Neutrophil (primary cell): ENCODE data around the gene TEX101.
"Not testable (repeated sequence)": the region's sequence is repeated elsewhere in the genome, so short reads cannot be mapped to it uniquely, and the experiment has no call there.

Experiments
- H3K27ac ChIP-seq: fragments of 200-600 bp; sonication (generic); 2 replicates; pipeline ENCODE4 v1.5.1; 2016; ENCODE audit warnings: mild to moderate bottlenecking, moderate library complexity
- H3K27me3 ChIP-seq: fragments of 200-600 bp; sonication (generic); 2 replicates; pipeline ENCODE4 v1.6.0; 2016; ENCODE audit warnings: mild to moderate bottlenecking
- H3K36me3 ChIP-seq: fragments of 200-600 bp; sonication (generic); 2 replicates; pipeline ENCODE4 v1.5.1; 2017
- H3K4me1 ChIP-seq, 2 experiments: fragments of 200-600 bp in 1 of 2; sonication (generic) in 1 of 2; 1 replicate in 1 of 2; 2 replicates in 1 of 2; pipeline versions ENCODE4 v1.5.1 to v1.6.1; 2013 to 2016; ENCODE audit warnings: low read depth in 1 of 2, low read length in 1 of 2, mild to moderate bottlenecking in 1 of 2, moderate library complexity in 1 of 2; ENCODE audit not compliant: control insufficient read depth in 1 of 2, insufficient read depth in 1 of 2
- H3K4me3 ChIP-seq, 2 experiments: fragments of 200-600 bp in 1 of 2; sonication (generic) in 1 of 2; 1 replicate in 1 of 2; 2 replicates in 1 of 2; pipeline ENCODE4 v1.5.1; 2013 to 2016; ENCODE audit warnings: low read depth in 1 of 2, low read length in 1 of 2, mild to moderate bottlenecking in 1 of 2, moderate library complexity in 1 of 2
- H3K9me3 ChIP-seq: fragments of 200-600 bp; sonication (generic); 2 replicates; pipeline ENCODE4 v1.5.1; 2016
- TF ChIP-seq, protein P1 (sequence below): fragments of 200-600 bp; sonication (generic); IDR thresholded peaks from 2 replicates; pipeline ENCODE4 v1.5.1; 2016; ENCODE audit warnings: antibody characterized with exemption

The TEX101 gene

DNA sequence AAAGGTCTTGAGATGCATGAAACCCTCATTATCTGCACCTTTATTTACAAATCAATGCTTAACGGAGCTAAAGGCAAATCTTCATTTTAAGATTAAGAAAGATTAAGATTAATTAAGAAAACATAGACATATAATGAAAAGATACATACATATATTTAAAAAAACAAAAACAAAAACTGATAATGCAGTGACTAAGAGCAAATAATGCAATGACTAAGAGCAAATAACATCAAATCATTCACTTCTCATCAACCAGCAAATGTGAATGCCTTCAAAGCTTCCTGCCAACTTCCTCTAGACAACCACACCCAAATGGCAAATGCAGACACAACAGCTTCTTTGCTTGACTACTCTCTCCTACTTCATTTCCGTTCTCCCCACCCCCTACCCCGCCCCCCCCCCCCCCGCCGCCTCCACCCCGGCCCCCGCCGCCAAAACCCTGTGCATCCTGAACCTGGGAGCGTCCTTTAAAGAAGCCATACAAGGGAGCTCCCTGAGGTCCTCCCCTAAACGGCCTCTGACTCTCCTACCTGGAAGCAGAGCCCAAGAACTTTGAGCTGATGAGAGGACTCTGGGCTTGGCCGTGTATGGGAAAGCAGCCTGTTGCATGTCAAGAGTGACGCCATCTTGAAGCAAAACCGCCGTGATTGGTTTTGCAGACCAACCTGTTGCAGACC, 24.5 kb downstream of the TEX101 start:
- Histone ChIP-seq H3K27me3 (peaks cover 3% of the 10 kb centered on the region), H3K4me1 (peaks cover 10 to 14% of the 10 kb centered on the region in 2 experiments), H3K36me3 (no peaks in the 10 kb centered on the region), H3K9me3 (no peaks in the 10 kb centered on the region), H3K27ac (no peak overlapping the region), H3K4me3 (no peak overlapping the region)
- TF ChIP-seq, protein P1, sequence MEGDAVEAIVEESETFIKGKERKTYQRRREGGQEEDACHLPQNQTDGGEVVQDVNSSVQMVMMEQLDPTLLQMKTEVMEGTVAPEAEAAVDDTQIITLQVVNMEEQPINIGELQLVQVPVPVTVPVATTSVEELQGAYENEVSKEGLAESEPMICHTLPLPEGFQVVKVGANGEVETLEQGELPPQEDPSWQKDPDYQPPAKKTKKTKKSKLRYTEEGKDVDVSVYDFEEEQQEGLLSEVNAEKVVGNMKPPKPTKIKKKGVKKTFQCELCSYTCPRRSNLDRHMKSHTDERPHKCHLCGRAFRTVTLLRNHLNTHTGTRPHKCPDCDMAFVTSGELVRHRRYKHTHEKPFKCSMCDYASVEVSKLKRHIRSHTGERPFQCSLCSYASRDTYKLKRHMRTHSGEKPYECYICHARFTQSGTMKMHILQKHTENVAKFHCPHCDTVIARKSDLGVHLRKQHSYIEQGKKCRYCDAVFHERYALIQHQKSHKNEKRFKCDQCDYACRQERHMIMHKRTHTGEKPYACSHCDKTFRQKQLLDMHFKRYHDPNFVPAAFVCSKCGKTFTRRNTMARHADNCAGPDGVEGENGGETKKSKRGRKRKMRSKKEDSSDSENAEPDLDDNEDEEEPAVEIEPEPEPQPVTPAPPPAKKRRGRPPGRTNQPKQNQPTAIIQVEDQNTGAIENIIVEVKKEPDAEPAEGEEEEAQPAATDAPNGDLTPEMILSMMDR = no peak

DNA sequence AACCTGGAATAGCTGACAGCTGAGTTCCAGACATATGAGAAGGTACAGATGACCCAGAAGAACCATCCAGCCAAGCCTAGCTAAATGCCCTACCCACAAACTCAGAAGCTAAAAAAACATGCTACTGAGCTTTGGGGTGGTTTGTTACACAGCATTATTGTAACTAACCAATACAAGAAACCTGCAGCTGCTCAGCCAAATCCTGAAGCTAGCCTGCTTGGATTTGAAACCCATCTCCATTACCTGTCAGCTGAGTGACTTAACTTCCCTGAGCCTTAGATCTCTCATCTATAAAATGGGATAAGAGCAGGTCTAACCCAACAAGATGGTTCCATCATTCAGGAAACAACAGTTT, 25.0 kb downstream of the TEX101 start:
- H3K27ac ChIP-seq = no peak overlapping the region
- no peak overlapping the region for H3K4me3 ChIP-seq
- H3K4me1 ChIP-seq = peaks cover 11 to 14% of the 10 kb centered on the region in 2 experiments
- peaks cover 3% of the 10 kb centered on the region for H3K27me3 ChIP-seq
- H3K36me3 ChIP-seq = no peaks in the 10 kb centered on the region
- TF ChIP-seq, protein P1 = no peak
- no peaks in the 10 kb centered on the region for H3K9me3 ChIP-seq

DNA sequence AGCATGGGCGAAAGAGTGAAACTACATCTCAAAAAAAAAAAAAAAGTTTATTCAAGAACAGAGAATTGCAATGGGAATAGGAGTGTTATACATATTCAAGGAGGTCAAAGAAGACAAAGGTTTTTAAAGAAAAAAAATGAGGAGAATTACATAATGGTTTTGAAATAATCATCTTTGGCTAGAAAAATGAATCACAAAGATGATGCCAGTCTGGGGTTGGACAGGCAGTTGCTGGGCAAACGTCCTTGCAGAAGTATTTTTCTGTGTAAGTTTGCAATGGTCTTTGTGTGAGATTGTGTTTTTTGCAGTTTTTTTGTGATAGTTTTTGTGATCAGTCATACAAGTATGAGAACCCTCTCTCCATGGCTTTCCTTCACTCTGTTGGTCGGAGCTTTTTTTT, 27.0 kb downstream of the TEX101 start:
- H3K27ac ChIP-seq = no peak overlapping the region
- H3K4me3 ChIP-seq = no peak overlapping the region
- peaks cover 3% of the 10 kb centered on the region for H3K27me3 ChIP-seq
- H3K36me3 ChIP-seq = no peaks in the 10 kb centered on the region
- peaks cover 17 to 24% of the 10 kb centered on the region in 2 experiments for H3K4me1 ChIP-seq
- H3K9me3 ChIP-seq = no peaks in the 10 kb centered on the region
- TF ChIP-seq, protein P1 = no peak

DNA sequence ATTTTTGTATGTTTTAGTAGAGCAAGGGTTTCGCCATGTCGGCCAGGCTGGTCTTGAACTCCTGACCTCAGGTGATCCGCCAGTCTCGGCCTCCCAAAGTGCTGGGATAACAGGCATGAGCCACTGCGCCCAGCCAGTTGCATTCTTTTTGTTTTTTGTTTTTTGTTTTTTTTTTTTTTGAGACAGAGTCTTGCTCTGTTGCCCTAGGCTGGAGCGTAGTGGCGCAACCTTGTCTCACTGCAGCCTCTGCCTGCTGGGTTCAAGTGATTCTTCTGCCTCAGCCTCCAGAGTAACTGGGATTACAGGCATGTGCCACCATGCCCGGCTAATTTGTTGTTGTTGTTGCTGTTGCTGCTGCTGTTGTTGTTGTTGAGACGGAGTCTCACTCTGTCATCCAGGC, 29.4 kb downstream of the TEX101 start:
- not testable (repeated sequence) for H3K4me3 ChIP-seq, H3K36me3 ChIP-seq, H3K9me3 ChIP-seq, H3K27me3 ChIP-seq, H3K27ac ChIP-seq
- peaks cover 7 to 15% of the 10 kb centered on the region in 2 experiments for H3K4me1 ChIP-seq

DNA sequence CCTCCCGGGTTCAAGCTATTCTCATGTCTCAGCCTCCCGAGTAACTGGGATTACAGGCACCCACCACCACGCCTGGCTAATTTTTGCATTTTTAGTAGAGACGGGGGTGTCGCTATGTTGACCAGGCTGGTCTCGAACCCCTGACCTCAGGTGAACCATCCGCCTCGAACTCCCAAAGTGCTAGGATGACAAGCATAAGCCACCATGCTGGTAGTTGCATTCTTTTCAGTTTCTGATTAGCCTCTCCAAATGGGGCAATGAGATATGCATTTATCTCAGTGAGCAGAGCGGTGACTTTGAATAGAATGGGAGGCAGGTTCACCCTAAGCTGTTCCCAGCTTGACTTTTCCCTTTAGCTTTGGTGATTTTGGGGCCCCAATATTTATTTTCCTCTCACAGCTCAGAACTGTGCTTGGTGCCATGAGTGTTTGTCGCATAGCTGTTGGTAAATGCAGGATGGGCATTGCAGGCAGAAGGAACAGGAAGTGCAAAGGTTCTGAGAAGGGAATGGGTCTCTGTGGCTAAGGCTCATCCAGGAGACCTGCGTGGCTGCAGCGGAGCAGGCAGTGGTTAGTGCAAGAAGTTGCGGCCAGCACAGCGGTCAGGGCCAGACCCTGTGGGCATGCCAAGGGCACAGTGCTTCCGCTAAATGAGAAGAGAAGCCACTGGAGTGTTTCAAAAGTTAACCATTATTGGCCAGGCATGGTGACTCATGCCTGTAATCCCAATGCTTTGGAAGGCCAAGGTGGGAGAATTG, 30.0 kb downstream of the TEX101 start:
- TF ChIP-seq, protein P1 = no peak
- Histone ChIP-seq H3K36me3 (no peaks in the 10 kb centered on the region), H3K27me3 (peaks cover 3% of the 10 kb centered on the region), H3K4me3 (no peak overlapping the region), H3K27ac (no peak overlapping the region), H3K9me3 (no peaks in the 10 kb centered on the region), H3K4me1 (peaks cover 7 to 10% of the 10 kb centered on the region in 2 experiments)

DNA sequence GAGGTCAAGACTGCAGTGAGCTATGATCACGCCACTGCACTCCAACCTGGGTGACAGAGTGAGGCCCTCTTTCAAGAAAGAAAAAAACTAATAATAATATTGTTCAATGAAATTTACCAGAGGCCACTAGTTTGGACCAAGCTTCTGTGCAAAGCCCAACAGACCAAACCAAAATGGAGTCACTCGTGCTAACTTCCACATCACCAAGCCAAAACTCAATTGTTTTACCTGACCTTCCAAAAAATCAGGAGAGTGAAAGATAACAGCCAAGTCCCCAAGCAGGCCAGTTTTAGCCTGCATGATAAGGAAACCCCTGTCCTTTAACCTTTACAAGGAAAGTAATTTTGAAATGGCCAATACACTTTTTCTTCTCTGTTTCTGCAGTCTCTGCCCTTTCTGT, 30.7 kb downstream of the TEX101 start:
- peaks cover 3% of the 10 kb centered on the region for H3K27me3 ChIP-seq
- no peaks in the 10 kb centered on the region for H3K9me3 ChIP-seq
- no peak overlapping the region for H3K4me3 ChIP-seq
- no peaks in the 10 kb centered on the region for H3K36me3 ChIP-seq
- peaks cover 7 to 10% of the 10 kb centered on the region in 2 experiments for H3K4me1 ChIP-seq
- TF ChIP-seq, protein P1 = no peak
- H3K27ac ChIP-seq = no peak overlapping the region
